GM19351 (cell line): ENCODE measurements around the gene TNNC2.
"Not testable (repeated sequence)": the region's sequence is repeated elsewhere in the genome, so short reads cannot be mapped to it uniquely, and the experiment has no call there.

Source experiments
- ATAC-seq: cut with Tn5 transposase; IDR thresholded peaks from one replicate; pipeline ENCODE4 v1.9.1; 2021; ENCODE audit warnings: mild to moderate bottlenecking, moderate library complexity; ENCODE audit not compliant: unreplicated experiment

Gene TNNC2

GRCh38 chr20:45827030-45827652 is at the start of gene TNNC2:
Gene TNNC2 (minus strand): TSS chr20:45827312. CDS start chr20:45827248, 64 bp downstream.
- ATAC-seq: no peak

DNA sequence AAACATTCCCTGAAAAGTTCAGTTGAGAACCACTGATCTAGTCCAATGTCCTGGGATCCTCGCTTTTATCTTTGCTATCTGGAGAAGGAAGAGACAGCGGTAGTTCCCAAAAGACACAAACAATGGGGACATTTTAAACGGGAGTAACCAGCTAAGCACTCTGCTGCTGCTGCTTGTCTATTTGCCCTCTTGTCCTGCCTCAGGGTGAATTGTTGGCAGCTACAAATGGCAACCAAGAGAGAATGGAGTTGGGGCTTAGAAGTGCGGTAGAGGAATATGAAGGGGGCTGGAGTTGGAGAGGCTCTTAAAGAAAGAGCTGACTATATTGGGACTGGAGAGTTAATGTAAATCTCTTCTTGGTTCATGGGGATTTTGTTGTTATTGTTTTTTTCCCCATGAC is 47.5 kb upstream of the TNNC2 start:
- ATAC-seq: no peak

DNA sequence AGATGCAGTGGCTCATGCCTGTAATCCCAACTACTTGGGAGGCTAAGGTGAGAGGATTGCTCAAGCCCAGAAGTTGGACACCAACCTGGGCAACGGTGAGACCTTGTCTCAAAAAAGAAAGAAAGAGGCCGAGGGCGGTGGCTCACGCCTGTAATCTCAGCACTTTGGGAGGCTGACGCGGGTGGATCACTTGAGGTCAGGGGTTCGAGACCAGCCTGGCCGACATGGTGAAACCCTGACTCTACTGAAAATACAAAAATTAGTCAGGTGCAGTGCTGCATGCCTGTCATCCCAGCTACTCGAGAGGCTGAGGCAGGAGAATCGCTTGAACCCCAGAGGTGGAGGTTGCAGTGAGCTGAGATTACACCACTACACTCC is 47.0 kb upstream of the TNNC2 start:
- not testable (repeated sequence) for ATAC-seq

DNA sequence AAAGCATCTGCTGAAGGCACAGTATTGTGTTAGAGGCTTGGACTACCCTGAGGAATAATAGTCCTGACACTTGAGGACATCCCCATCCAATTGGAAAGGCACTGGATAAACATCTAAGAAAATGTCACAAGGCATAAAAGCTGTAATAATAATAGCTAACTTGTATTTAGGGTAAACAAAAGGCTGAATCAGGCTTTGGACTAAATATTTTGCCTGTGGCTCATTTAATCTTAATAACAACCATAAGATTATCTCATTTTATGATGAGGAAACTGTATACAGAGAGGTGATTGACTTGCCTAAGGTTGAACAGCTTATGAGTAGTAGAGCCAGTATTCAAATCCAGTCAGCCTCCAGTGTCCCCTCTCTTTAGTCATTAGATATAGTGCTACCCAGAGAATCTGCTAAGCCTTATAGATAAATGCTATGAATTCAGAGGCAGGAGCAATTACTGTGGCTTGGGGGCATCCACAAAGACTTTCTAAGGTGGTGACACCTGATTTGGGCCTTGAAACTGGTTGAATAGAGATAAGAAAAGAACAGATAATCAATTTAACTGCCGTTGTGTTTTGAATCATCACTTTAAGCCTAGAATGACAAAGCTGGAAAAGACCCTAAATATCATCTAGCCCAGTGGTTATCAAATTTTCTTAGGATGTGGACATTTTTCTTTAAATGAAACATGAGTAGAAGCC is 46.4 kb upstream of the TNNC2 start:
- no peak for ATAC-seq

DNA sequence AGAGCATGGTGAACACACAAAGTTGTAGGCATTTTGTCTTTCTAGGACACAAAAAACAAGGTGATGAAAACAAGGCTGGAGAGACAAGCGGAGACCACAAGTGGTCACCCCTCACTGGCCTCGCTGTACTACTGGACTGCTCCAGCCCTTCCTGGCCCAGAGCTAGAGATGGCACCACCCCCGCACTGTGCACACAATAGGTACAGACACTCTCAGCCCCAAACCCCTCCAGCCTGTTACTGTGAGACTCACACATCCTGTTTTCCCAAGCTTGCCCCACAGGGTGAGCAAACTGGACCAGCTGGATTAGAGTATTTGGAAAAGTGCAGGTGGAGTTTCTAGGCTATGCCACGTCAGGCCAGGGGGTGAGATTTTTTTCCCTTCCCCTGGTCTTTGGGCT is 45.5 kb upstream of the TNNC2 start:
- no peak for ATAC-seq

DNA sequence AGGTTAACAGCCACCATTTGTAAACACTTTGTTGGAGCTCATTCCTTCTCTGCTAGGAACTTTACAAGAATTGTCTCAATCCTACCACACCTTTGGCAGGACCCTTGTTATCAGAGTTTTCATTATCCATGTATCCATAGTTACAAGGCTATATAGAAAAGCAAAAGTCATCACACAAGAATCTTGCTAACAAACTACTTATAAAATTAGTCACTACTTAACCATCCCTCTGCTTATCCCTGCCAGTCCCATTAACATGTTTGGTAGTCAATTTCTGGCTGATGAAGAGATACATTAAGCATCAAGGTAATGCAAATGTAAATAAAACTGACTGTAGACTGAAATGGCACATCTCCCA is 40.7 kb upstream of the TNNC2 start:
- ATAC-seq: no peak

- ATAC-seq: no peak
These were observed 40.2 kb upstream of the TNNC2 start for GRCh38 chr20:45867136-45867818.

DNA sequence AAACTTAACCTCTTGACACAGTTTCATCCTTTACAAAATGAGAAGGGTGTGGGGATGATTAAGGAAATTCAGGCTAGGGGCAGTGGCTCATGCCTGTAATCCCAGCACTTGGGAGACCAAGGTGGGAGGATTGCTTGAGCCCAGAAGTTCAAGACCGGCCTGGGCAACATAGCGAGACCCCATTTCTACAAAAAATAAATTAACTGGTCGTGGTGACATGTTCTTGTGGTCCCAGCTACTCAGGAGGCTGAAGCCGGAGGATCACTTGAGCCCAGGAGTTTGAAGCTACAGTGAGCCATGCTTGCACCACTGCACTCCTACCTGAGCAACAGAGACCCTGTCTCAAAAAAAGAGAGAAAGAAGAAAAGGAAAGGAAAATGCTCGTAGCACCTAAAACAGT is 39.3 kb upstream of the TNNC2 start:
- ATAC-seq: no peak

DNA sequence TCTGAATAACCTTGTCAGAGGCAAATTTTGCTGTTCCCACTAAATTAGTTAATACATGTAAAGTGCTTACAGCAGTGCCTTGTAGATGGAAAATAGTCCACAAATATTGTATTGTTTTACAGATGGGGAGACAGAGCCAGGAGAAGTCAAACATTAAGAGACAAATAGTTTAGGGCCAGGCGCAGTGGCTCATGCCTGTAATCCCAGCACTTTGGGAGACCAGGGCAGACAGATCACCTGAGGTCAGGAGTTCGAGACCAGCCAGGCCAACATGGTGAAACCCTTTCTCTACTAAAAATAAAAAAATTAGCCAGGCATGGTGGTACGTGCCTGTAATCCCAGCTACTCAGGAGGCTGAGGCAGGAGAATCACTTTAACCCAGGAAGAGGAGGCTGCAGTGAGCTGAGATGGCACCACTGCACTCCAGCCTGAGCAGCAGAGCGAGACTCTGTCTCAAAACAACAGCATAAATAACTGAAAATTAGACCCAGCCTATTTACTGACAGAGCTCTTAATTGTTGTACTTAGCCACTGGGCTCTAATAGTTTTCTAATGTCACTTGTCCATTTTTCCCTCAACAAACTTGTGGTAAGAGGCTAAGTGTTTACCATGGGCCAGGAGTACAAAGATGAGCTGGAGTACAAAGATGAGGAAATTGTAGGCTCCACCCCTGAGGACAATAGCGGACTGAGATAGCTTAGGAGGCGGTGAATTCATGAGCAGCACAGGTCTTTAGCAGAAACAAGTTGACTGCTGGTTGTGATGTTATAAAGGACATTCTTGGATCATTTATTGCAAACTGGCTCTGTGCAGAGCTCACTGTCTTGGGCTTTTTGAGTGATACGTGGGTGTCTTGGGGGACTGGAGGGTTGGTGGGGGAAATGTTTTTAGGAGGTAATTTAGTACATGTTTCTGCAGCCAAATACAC is 36.7 kb upstream of the TNNC2 start:
- no peak for ATAC-seq

- no peak for ATAC-seq
These were observed 34.3 kb upstream of the TNNC2 start for GRCh38 chr20:45861221-45862075.

DNA sequence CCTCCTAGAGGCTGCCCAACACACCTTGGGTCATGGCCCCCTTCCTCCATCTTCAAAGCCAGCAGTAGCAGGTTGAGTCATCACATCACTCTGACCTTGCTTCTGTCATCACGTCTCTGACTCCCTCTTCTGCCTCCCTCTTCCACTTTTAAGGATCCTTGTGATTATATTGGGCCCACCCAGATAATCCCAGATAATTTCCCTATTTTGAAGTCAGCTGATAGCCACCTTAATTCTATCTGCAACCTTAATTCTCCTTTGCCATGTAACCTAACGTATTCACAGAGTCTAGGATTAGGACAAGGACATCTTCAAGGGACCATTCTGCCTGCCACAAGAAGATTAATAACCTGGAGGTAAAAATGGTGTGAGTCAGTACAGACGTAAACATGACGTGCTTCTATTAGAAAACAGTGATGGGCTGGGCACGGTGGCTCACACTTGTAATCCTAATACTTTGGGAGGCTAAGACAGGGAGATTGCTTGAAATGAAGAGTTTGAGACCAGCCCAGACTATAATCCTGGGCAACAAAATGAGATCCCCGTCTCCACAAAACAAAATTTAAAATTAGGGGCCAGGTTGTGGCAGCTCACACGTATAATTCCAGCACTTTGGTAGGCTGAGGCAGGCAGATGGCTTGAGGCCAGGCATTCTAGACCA is 33.6 kb upstream of the TNNC2 start:
- no peak for ATAC-seq

GRCh38 chr20:45859916-45860315 is 32.8 kb upstream of the TNNC2 start:
- no peak for ATAC-seq

- ATAC-seq: peak; percentile 34
These were observed 30.7 kb upstream of the TNNC2 start for GRCh38 chr20:45857882-45858216.

GRCh38 chr20:45857114-45857881 is 30.2 kb upstream of the TNNC2 start, which contains the start of the genes ACOT8 and ZSWIM3:
Gene ACOT8 (minus strand): TSS chr20:45857392. CDS start chr20:45857315, 77 bp downstream.
Gene ZSWIM3 (plus strand): TSS chr20:45857614. CDS start chr20:45857826, 212 bp downstream.
- ATAC-seq: peak; percentile 95

GRCh38 chr20:45853484-45853883 is 26.4 kb upstream of the TNNC2 start:
- ATAC-seq: no peak

- ATAC-seq: no peak
These were observed 25.2 kb upstream of the TNNC2 start for GRCh38 chr20:45852326-45852725.

- ATAC-seq: no peak
These were observed 24.4 kb upstream of the TNNC2 start for GRCh38 chr20:45851501-45851900.

DNA sequence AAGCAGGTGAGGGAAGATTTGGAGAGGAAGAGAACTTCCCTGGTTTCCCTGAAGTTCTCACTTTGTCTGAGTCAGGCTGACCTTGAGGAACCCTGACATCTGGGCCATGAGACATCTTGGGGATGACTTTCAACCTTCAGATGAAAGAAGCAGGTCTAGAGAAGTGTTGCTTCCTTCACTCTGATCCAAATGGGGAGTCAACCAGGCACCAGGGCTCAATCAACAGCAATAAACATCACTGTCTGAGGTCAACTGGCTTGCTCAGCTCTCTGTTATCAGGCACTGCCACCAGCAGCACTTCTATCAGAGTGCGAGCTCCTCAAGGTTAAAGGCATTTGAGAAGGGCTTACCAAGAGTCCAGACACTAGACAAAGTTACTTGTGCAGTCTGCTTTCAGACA is 23.8 kb upstream of the TNNC2 start:
- no peak for ATAC-seq

GRCh38 chr20:45850238-45850637 is 23.1 kb upstream of the TNNC2 start:
- ATAC-seq: no peak
